ENCODE data around the gene FERMT1. TPM values are rescaled to one million over a fixed set of nuclear protein-coding genes. Genes with fewer than 3 reads are reported as not detected.

Gene FERMT1
- total RNA-seq, 2 donors from 2014 or later, result 3.5 to 4.1 TPM

GRCh38 chr20:6069669-6070068 lies 53.2 kb downstream of the FERMT1 start:
- no peaks in the 10 kb centered on the region for H3K27me3 ChIP-seq (ENCODE audit: control insufficient read depth, insufficient read depth, low read length, poor library complexity, severe bottlenecking)
- TF ChIP-seq CTCF (conservative IDR thresholded peaks at IDR 0.05), result no peak
- Mint-ChIP-seq H3K27me3 (ENCODE audit: insufficient read depth) (no peaks in the 10 kb centered on the region), H3K9me3 (no peaks in the 10 kb centered on the region), H3K4me1 (peaks cover 4% of the 10 kb centered on the region), H3K27ac (no peak overlapping the region), H3K4me3 (no peak overlapping the region), H3K36me3 (ENCODE audit: low read depth) (no peaks in the 10 kb centered on the region)
- DNase-seq, result no peak
- no peak overlapping the region for H3K4me3 ChIP-seq (ENCODE audit: low read length)
- H3K9ac ChIP-seq (ENCODE audit: extremely low read depth, low read length, poor library complexity, severe bottlenecking), result no peak overlapping the region
- 80 to 83% methylated on average over 1 to 2 of the region's 2 CpGs for WGBS, 2 experiments (ENCODE audit: insufficient coverage in 1 of 2, insufficient read length in 1 of 2)
- H3K9me3 ChIP-seq (ENCODE audit: control insufficient read depth, low read length), result no peaks in the 10 kb centered on the region
- no peak overlapping the region for H3K27ac ChIP-seq (ENCODE audit: low read depth, low read length)
- H3K4me1 ChIP-seq (ENCODE audit: control insufficient read depth, insufficient read depth, low read length), result no peaks in the 10 kb centered on the region
- no peaks in the 10 kb centered on the region for H3K36me3 ChIP-seq (ENCODE audit: control insufficient read depth, insufficient read depth, low read length)

DNA sequence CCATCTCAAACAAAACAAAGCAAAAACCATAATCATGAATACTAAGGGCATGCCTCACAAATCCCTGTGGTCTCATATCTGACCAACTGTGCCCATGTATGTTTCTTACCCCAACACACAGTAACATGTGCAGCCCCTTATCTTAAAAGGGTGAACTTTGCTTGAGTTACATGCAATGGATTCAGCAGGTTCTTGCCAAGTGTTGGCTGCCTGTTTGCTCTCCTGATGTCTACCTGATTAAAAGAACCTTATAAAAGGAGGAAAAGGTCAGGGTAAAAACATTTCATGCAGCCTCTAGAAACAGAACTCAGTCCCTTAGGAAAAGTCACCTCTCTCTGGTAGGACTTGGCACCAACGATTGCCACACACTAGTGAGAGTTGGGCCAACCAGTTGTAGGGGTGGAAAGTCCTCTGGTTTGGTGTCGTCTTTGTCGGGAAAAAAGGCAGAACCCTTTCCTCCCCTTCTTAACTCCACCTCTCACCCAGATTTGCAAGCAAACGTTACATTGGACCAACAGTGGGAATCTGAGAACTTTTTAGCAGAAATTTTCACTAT lies 55.0 kb downstream of the FERMT1 start:
- H3K27me3 Mint-ChIP-seq (ENCODE audit: insufficient read depth), result no peaks in the 10 kb centered on the region
- no peak overlapping the region for H3K4me3 Mint-ChIP-seq
- H3K9me3 Mint-ChIP-seq, result no peaks in the 10 kb centered on the region

DNA sequence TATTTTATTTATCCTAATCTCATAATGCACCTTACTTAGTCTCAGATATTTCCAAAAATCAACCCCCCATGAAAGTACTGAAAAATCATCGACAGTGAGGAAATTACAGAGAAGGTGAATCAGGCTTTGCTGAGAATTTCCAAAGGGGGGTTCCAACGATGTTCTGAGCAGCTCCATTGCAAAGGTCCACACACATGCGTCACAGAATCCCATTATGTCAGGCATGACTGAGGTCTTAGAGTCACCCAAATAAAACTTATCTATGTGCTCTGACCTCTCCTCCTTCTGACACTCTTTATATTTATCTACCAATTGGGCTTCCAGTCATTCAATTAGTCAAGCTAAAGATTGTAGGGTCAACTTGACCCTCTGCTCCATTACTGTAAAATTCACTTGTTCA lies 56.2 kb downstream of the FERMT1 start:
- no peak for DNase-seq
- Histone ChIP-seq H3K9me3 (ENCODE audit: control insufficient read depth, low read length) (no peaks in the 10 kb centered on the region), H3K27ac (ENCODE audit: low read depth, low read length) (no peak overlapping the region), H3K36me3 (ENCODE audit: control insufficient read depth, insufficient read depth, low read length) (no peaks in the 10 kb centered on the region), H3K4me1 (ENCODE audit: control insufficient read depth, insufficient read depth, low read length) (no peaks in the 10 kb centered on the region), H3K9ac (ENCODE audit: extremely low read depth, low read length, poor library complexity, severe bottlenecking) (no peak overlapping the region), H3K4me3 (ENCODE audit: low read length) (no peak overlapping the region), H3K27me3 (ENCODE audit: control insufficient read depth, insufficient read depth, low read length, poor library complexity, severe bottlenecking) (no peaks in the 10 kb centered on the region)
- H3K36me3 Mint-ChIP-seq (ENCODE audit: low read depth), result no peaks in the 10 kb centered on the region
- TF ChIP-seq CTCF (conservative IDR thresholded peaks at IDR 0.05), result no peak
- H3K27ac Mint-ChIP-seq, result no peak overlapping the region
- H3K27me3 Mint-ChIP-seq (ENCODE audit: insufficient read depth), result no peaks in the 10 kb centered on the region
- H3K4me1 Mint-ChIP-seq, result peaks cover 5% of the 10 kb centered on the region
- no peaks in the 10 kb centered on the region for H3K9me3 Mint-ChIP-seq
- 95 to 98% methylated on average over 3 of the region's 3 CpGs for WGBS, 2 experiments (ENCODE audit: insufficient coverage in 1 of 2, insufficient read length in 1 of 2)
- no peak overlapping the region for H3K4me3 Mint-ChIP-seq

More for the DNA sequence above, 55.0 kb downstream of the FERMT1 start:
- Mint-ChIP-seq H3K4me1 (no peaks in the 10 kb centered on the region), H3K36me3 (ENCODE audit: low read depth) (no peaks in the 10 kb centered on the region), H3K27ac (no peak overlapping the region)
- DNase-seq, result no peak
- Histone ChIP-seq H3K4me1 (ENCODE audit: control insufficient read depth, insufficient read depth, low read length) (no peaks in the 10 kb centered on the region), H3K27ac (ENCODE audit: low read depth, low read length) (no peak overlapping the region), H3K27me3 (ENCODE audit: control insufficient read depth, insufficient read depth, low read length, poor library complexity, severe bottlenecking) (no peaks in the 10 kb centered on the region), H3K9me3 (ENCODE audit: control insufficient read depth, low read length) (no peaks in the 10 kb centered on the region), H3K9ac (ENCODE audit: extremely low read depth, low read length, poor library complexity, severe bottlenecking) (no peak overlapping the region), H3K4me3 (ENCODE audit: low read length) (no peak overlapping the region), H3K36me3 (ENCODE audit: control insufficient read depth, insufficient read depth, low read length) (no peaks in the 10 kb centered on the region)
- no peak for TF ChIP-seq CTCF (conservative IDR thresholded peaks at IDR 0.05)
- 94% methylated on average over 3 of the region's 4 CpGs; no CpG with 5 or more reads in 1 of the 2 experiments for WGBS, 2 experiments (ENCODE audit: insufficient coverage in 1 of 2, insufficient read length in 1 of 2)
